HepG2 (cell line): ENCODE measurements around the gene SSPN.

ENCODE experiments used
- ARID3A ChIP-seq: IDR thresholded peaks from 2 replicates; pipeline ENCODE4 v1.6.1; 2012; ENCODE audit warnings: low read depth, low read length, improper control_type of control experiment
- CREB1 ChIP-seq, 2 experiments: fragments of 450-650 bp in 1 of 2; IDR thresholded peaks; 2 replicates each; pipeline ENCODE4 v1.6.1; 2016 to 2017; ENCODE audit warnings: control low read depth in 1 of 2, mild to moderate bottlenecking in 1 of 2, missing compliant biosample characterization in 1 of 2, missing genetic modification characterization in 1 of 2
- CTCF ChIP-seq: sonication (generic); formaldehyde crosslinking; IDR thresholded peaks from 2 replicates; pipeline ENCODE4 v1.5.0; 2020; ENCODE audit warnings: mild to moderate bottlenecking, missing genetic modification reagents, moderate library complexity
- EZH2 ChIP-seq: conservative IDR thresholded peaks from 2 replicates; pipeline ENCODE4 v1.6.1; 2012; ENCODE audit warnings: mild to moderate bottlenecking, low read depth, low read length, moderate library complexity
- PHF8 ChIP-seq: sonication (generic); formaldehyde crosslinking; IDR thresholded peaks from 2 replicates; pipeline ENCODE4 v1.5.0; 2020; ENCODE audit warnings: missing genetic modification reagents
- RXRB ChIP-seq: IDR thresholded peaks from 2 replicates; pipeline ENCODE4 v1.6.1; 2016; ENCODE audit warnings: borderline replicate concordance, missing genetic modification reagents, missing compliant biosample characterization
- TAF1 ChIP-seq: sonication (generic); formaldehyde crosslinking; IDR thresholded peaks from 2 replicates; pipeline ENCODE4 v1.4.0; 2020; ENCODE audit warnings: missing genetic modification reagents
- TCF7 ChIP-seq: sonication (generic); IDR thresholded peaks from 2 replicates; pipeline ENCODE4 v1.6.1; 2016; ENCODE audit warnings: antibody characterized with exemption, low read depth
- UBTF ChIP-seq: sonication (generic); formaldehyde crosslinking; IDR thresholded peaks from 2 replicates; pipeline ENCODE4 v1.4.0; 2020; ENCODE audit warnings: mild to moderate bottlenecking, missing genetic modification reagents
- ZKSCAN8 ChIP-seq: IDR thresholded peaks from 2 replicates; pipeline ENCODE4 v1.6.1; 2016; ENCODE audit warnings: borderline replicate concordance, missing genetic modification reagents, missing compliant biosample characterization
- ZNF431 ChIP-seq: sonication (generic); formaldehyde crosslinking; IDR thresholded peaks from 2 replicates; pipeline ENCODE4 v1.9.0; 2022; ENCODE audit warnings: missing genetic modification reagents, low read depth, mild to moderate bottlenecking, borderline replicate concordance
- ZNF75D ChIP-seq: sonication (generic); formaldehyde crosslinking; IDR thresholded peaks from 2 replicates; pipeline ENCODE4 v1.8.1; 2023; ENCODE audit warnings: missing genetic modification reagents, mild to moderate bottlenecking, borderline replicate concordance
- ZNF768 ChIP-seq: sonication (generic); formaldehyde crosslinking; IDR thresholded peaks from 2 replicates; pipeline ENCODE4 v1.4.0; 2020; ENCODE audit warnings: missing genetic modification reagents

GRCh38 chr12:26282339-26282940 lies 87.1 kb downstream of the SSPN start:
- TF ChIP-seq ARID3A (no peak), UBTF (no peak), ZNF431 (CRISPR knock-in tag) (no peak), CTCF (no peak), ZKSCAN8 (CRISPR knock-in tag) (no peak), TAF1 (CRISPR knock-in tag) (no peak), ZNF768 (CRISPR knock-in tag) (no peak), TCF7 (no peak), EZH2 (no peak), ZNF75D (CRISPR knock-in tag) (no peak), RXRB (CRISPR knock-in tag) (no peak), PHF8 (CRISPR knock-in tag) (no peak), CREB1 (IDR thresholded peaks at IDR 0.05) (no peak), CREB1 (CRISPR knock-in tag; IDR thresholded peaks at IDR 0.05) (no peak)
